K562 (cell line): Measurements from ENCODE around the gene IGSF9. TPM values are rescaled to one million over a fixed set of nuclear protein-coding genes. Genes with fewer than 3 reads are reported as not detected.

Source experiments
- ATAC-seq: fragments of 200-7000 bp; cut with Tn5 transposase; 3 replicates; pipeline ENCODE4 v1.9.1; 2020; ENCODE audit warnings: moderate library complexity
- BruUV-seq: library from RNA; stranded (reverse); fragments of 400-500 nt; replicated peaks from 2 replicates; lab custom pipeline; 2021; lab: Mats Ljungman, UMichigan
- CTCF ChIA-PET: fragments of 300-600 bp; formaldehyde crosslinking; extraction: SDS; loops from one replicate; lab custom pipeline; 2021; ENCODE audit warnings: low intra/inter-chr PET ratio; lab: Yijun Ruan, JAX
- POLR2A ChIA-PET: fragments of 300-600, 350-650 bp; sonication (Branson Sonifier 250); formaldehyde crosslinking; extraction: SDS; loops from one replicate; lab custom pipeline; 2021; ENCODE audit warnings: antibody characterized with exemption, inconsistent platforms; lab: Yijun Ruan, JAX
- DNase-seq, 4 experiments: peaks; one replicate each; pipeline versions ENCODE4 v3.0.0 to v3.0.0-alpha.2; 2011 to 2018; ENCODE audit warnings: low spot score in 3 of 4, mixed read lengths in 3 of 4; ENCODE audit errors: extremely low read depth in 1 of 4
- FAIRE-seq: peaks from 2 replicates; lab custom pipeline; 2011; peaks lifted over from hg19 to GRCh38; lab: Jason Lieb, UNC
- H2AFZ ChIP-seq: 2 replicates; pipeline ENCODE4 v1.6.0; 2011; ENCODE audit warnings: low read depth, low read length, control low read depth, inconsistent platforms
- H3K27ac ChIP-seq: fragments of 200-600 bp; 3 replicates; pipeline ENCODE4 v1.8.0; 2011; ENCODE audit warnings: low read depth, mild to moderate bottlenecking, control low read depth, inconsistent platforms, low read length, moderate library complexity, mixed read lengths; ENCODE audit errors: extremely low read depth
- H3K27me3 ChIP-seq, 2 experiments: fragments of 300-600 bp in 1 of 2; 2 replicates in 1 of 2; 3 replicates in 1 of 2; pipeline versions ENCODE4 v1.6.0 to v1.8.0; 2011; ENCODE audit warnings: inconsistent platforms in 2 of 2, low read length in 2 of 2, mild to moderate bottlenecking in 1 of 2, mixed read lengths in 1 of 2, moderate library complexity in 1 of 2; ENCODE audit not compliant: control insufficient read depth in 2 of 2, insufficient read depth in 2 of 2
- H3K36me3 ChIP-seq: fragments of 300-600 bp; 3 replicates; pipeline ENCODE4 v1.8.0; 2011; ENCODE audit warnings: mild to moderate bottlenecking, low read length, inconsistent platforms; ENCODE audit not compliant: control insufficient read depth, insufficient read depth
- H3K4me1 ChIP-seq, 2 experiments: fragments of 200-600 bp in 1 of 2; replicated peaks in 1 of 2; 2 replicates in 1 of 2; 3 replicates in 1 of 2; pipeline versions ENCODE4 v1.5.1 to v1.8.0; 2011; ENCODE audit warnings: inconsistent platforms in 2 of 2, low read length in 2 of 2, mild to moderate bottlenecking in 1 of 2, mixed read lengths in 1 of 2, moderate library complexity in 1 of 2; ENCODE audit not compliant: control insufficient read depth in 2 of 2, insufficient read depth in 2 of 2
- H3K4me2 ChIP-seq: 2 replicates; pipeline ENCODE4 v1.6.1; 2011; ENCODE audit warnings: low read length, control low read depth, inconsistent platforms, mixed read lengths; ENCODE audit not compliant: insufficient read depth
- H3K4me3 ChIP-seq: fragments of 200-600 bp; sonication (generic), shearing (Covaris generic); 2 replicates; pipeline ENCODE4 v1.5.1; 2016; ENCODE audit warnings: control low read depth, inconsistent platforms
- H3K79me2 ChIP-seq: fragments of 200-600 bp; 3 replicates; pipeline ENCODE4 v1.8.0; 2011; ENCODE audit warnings: low read length, inconsistent platforms; ENCODE audit not compliant: control insufficient read depth, insufficient read depth
- H3K9ac ChIP-seq, 2 experiments: 2 replicates each; pipeline versions ENCODE4 v1.6.0 to v1.6.1; 2011; ENCODE audit warnings: low read depth in 2 of 2, low read length in 2 of 2, control low read depth in 1 of 2, inconsistent platforms in 1 of 2, mild to moderate bottlenecking in 1 of 2, mixed read lengths in 1 of 2; ENCODE audit not compliant: insufficient read depth in 1 of 2
- H3K9me1 ChIP-seq: one replicate; pipeline ENCODE4 v1.6.0; 2011; ENCODE audit warnings: inconsistent platforms, mild to moderate bottlenecking, low read length, moderate library complexity; ENCODE audit not compliant: control insufficient read depth, insufficient read depth
- H3K9me3 ChIP-seq: replicated peaks from 2 replicates; pipeline ENCODE4 v1.5.1; 2011; ENCODE audit warnings: low read depth, low read length, inconsistent platforms; ENCODE audit not compliant: control insufficient read depth, insufficient read depth
- H4K20me1 ChIP-seq: replicated peaks from 2 replicates; pipeline ENCODE4 v1.6.1; 2011; ENCODE audit warnings: low read length, inconsistent platforms, mixed read lengths; ENCODE audit not compliant: control insufficient read depth, insufficient read depth
- ID3 ChIP-seq, 2 experiments: fragments of 250-450 bp in 1 of 2; fragments of 450-650 bp in 1 of 2; sonication (Bioruptor Pico) in 1 of 2; IDR thresholded peaks; 2 replicates each; pipeline versions ENCODE4 v1.6.1 to v1.8.0; 2016 to 2021; ENCODE audit warnings: mild to moderate bottlenecking in 2 of 2, moderate library complexity in 2 of 2, missing compliant biosample characterization in 1 of 2, missing genetic modification characterization in 1 of 2
- ZNF263 ChIP-seq: sonication (generic); formaldehyde crosslinking; IDR thresholded peaks from 2 replicates; pipeline ENCODE4 v1.8.0; 2022; ENCODE audit warnings: mild to moderate bottlenecking, missing genetic modification reagents, borderline replicate concordance
- ZNF354B ChIP-seq: fragments of 250-450 bp; sonication (Bioruptor Pico); IDR thresholded peaks from 2 replicates; pipeline ENCODE4 v1.4.0; 2020
- WGBS: fragments of 100-300 bp; shearing (Covaris generic); methylation state at CpG from one replicate; pipeline ENCODE4 v1.1.6; 2016; ENCODE audit warnings: low coverage, mixed read lengths; ENCODE audit not compliant: insufficient coverage; ENCODE audit errors: missing lambda C conversion rate; 5-methylcytosine and 5-hydroxymethylcytosine counted together
- in situ Hi-C: fragments of 300-500 bp; cut with MboI; formaldehyde crosslinking; loops from 4 replicates; pipeline ENCODE4 v1.15.0; 2018; ENCODE audit warnings: inconsistent platforms, mixed read lengths
- intact Hi-C: fragments of 100-400 bp; cut with micrococcal nuclease; formaldehyde crosslinking; loops from 2 replicates; pipeline ENCODE4 v1.14.2; 2022
- polyA plus RNA-seq, 8 experiments: library from polyadenylated mRNA; depleted of rRNA in 4 of 8; stranded (reverse) in 5 of 8; unstranded in 3 of 8; fragments of >200 nt; fragmentation: Nextera tagmentation in 2 of 8; fragmentation: Illumina TruSeq in 1 of 8; extraction: Ambion mirVana in 2 of 8; extraction: Trizol in 1 of 8; gene quantifications; 2 replicates each; pipeline versions ENCODE4 v1.2.1 to v1.2.3, GENCODE V29; 2011 to 2014; ENCODE audit warnings: inconsistent platforms in 1 of 8, missing spikeins in 1 of 8
- total RNA-seq, 7 experiments: library from RNA; depleted of rRNA in 6 of 7; stranded (reverse); fragments of >200 nt in 6 of 7; fragmentation: Illumina TruSeq in 2 of 7; extraction: Trizol in 2 of 7; gene quantifications; 2 replicates each; pipeline versions ENCODE4 v1.2.1 to v1.2.3, GENCODE V29; 2011 to 2021; ENCODE audit warnings: low replicate concordance in 1 of 7

IGSF9 gene
- total and polyA plus RNA-seq, 9 of the 15 experiments (the other 6 are each of a cell fraction or from before 2014, with no cell fraction given) = 0.03 to 0.29 (median 0.07) TPM; not detected in 1

- WGBS = 23% methylated on average over 3 of the region's 3 CpGs
- no peaks in the 10 kb centered on the region for H3K79me2 ChIP-seq
- FAIRE-seq = no peak
- no peak overlapping the region for H2AFZ ChIP-seq
- H3K27ac ChIP-seq = no peak overlapping the region
- H3K9ac ChIP-seq = peak overlapping the region in 1 of 2 experiments; percentile 26; a peak in 1 of 4 replicates
- ChIA-PET CTCF (no interaction called here), POLR2A (no interaction called here)
- BruUV-seq = no TSS peak
- no peaks in the 10 kb centered on the region; the same call in 1 of the 2 replicates for H4K20me1 ChIP-seq
- TF ChIP-seq ZNF263 (CRISPR knock-in tag) (no peak), ID3 (CRISPR knock-in tag; IDR thresholded peaks at IDR 0.05) (no peak), ID3 (tag; IDR thresholded peaks at IDR 0.05) (no peak), ZNF354B (no peak)
- no peaks in the 10 kb centered on the region for H3K9me1 ChIP-seq
- intact Hi-C loops (no loop called here), in situ Hi-C loops (no loop called here)
- peaks cover 4 to 51% of the 10 kb centered on the region in 2 experiments; a peak in 3 of 5 replicates for H3K4me1 ChIP-seq
- no peak for ATAC-seq
- H3K4me2 ChIP-seq = no peak overlapping the region
- H3K27me3 ChIP-seq = peaks cover 9 to 51% of the 10 kb centered on the region in 2 experiments; a peak in 4 of 5 replicates
- no peak overlapping the region for H3K4me3 ChIP-seq
- no peaks in the 10 kb centered on the region for H3K9me3 ChIP-seq
- DNase-seq = no peak
- no peaks in the 10 kb centered on the region for H3K36me3 ChIP-seq
These were observed 13.6 kb downstream of the IGSF9 start for GRCh38 chr1:159931795-159932173.

GRCh38 chr1:159931101-159931794 is 14.2 kb downstream of the IGSF9 start:
- no peak overlapping the region for H2AFZ ChIP-seq
- intact Hi-C loops = no loop called here
- no peak for FAIRE-seq
- H3K27ac ChIP-seq = no peak overlapping the region
- no peaks in the 10 kb centered on the region for H3K79me2 ChIP-seq
- H3K36me3 ChIP-seq = no peaks in the 10 kb centered on the region
- peaks cover 4 to 45% of the 10 kb centered on the region in 2 experiments; a peak in 3 of 5 replicates for H3K4me1 ChIP-seq
- in situ Hi-C loops = no loop called here
- H4K20me1 ChIP-seq = no peaks in the 10 kb centered on the region; the same call in 1 of the 2 replicates
- no peak overlapping the region for H3K4me2 ChIP-seq
- peak overlapping the region in 1 of 2 experiments; percentile 35; a peak in 2 of 4 replicates for H3K9ac ChIP-seq
- no peak overlapping the region for H3K4me3 ChIP-seq
- BruUV-seq = no TSS peak
- no peak for ATAC-seq
- no peaks in the 10 kb centered on the region for H3K9me1 ChIP-seq
- no peaks in the 10 kb centered on the region for H3K9me3 ChIP-seq
- ChIA-PET POLR2A (no interaction called here), CTCF (no interaction called here)
- peaks cover 9 to 51% of the 10 kb centered on the region in 2 experiments; a peak in 4 of 5 replicates for H3K27me3 ChIP-seq
- 15% methylated on average over 13 of the region's 13 CpGs for WGBS
- no peak for DNase-seq
